Activated T-helper 2 cell treated with anti-CD3 and anti-CD28 coated beads, Interferon-gamma antibody, Interleukin-2, Interleukin-4, amounts not matched to agents 10 μg/mL and 5 μg/mL and 100 μg/mL, durations not matched to agents 14 hours and 24 hours and 36 hours (primary cell): ENCODE measurements around the gene CTNNA1. TPM values are rescaled to one million over a fixed set of nuclear protein-coding genes. Genes with fewer than 3 reads are reported as not detected.

Experiments
- DNase-seq: peaks from one replicate; pipeline ENCODE4 v3.0.0; 2021; ENCODE audit warnings: low spot score
- H3K27ac Mint-ChIP-seq: one replicate; pipeline ENCODE4 v1.8.0; 2021; ENCODE audit warnings: mixed read lengths
- H3K27me3 Mint-ChIP-seq: one replicate; pipeline ENCODE4 v1.8.0; 2021; ENCODE audit warnings: low read depth, mixed read lengths
- H3K36me3 Mint-ChIP-seq: one replicate; pipeline ENCODE4 v1.8.0; 2021; ENCODE audit warnings: low read depth, mixed read lengths
- H3K4me1 Mint-ChIP-seq: one replicate; pipeline ENCODE4 v1.8.0; 2021; ENCODE audit warnings: low read depth, mixed read lengths
- H3K4me3 Mint-ChIP-seq: one replicate; pipeline ENCODE4 v1.8.0; 2021; ENCODE audit warnings: low read depth, mild to moderate bottlenecking, moderate library complexity, mixed read lengths
- H3K9me3 Mint-ChIP-seq: one replicate; pipeline ENCODE4 v1.8.0; 2021; ENCODE audit warnings: mixed read lengths
- intact Hi-C: fragments of 100-400 bp; cut with micrococcal nuclease; formaldehyde crosslinking; loops from one replicate; pipeline ENCODE4 v1.15.1; 2023
- total RNA-seq: library from RNA; stranded (reverse); gene quantifications from 2 replicates; pipeline ENCODE4 v1.2.3, GENCODE V29; 2022

The CTNNA1 gene
- total RNA-seq, 1 donor from 2014 or later: 298 TPM

DNA sequence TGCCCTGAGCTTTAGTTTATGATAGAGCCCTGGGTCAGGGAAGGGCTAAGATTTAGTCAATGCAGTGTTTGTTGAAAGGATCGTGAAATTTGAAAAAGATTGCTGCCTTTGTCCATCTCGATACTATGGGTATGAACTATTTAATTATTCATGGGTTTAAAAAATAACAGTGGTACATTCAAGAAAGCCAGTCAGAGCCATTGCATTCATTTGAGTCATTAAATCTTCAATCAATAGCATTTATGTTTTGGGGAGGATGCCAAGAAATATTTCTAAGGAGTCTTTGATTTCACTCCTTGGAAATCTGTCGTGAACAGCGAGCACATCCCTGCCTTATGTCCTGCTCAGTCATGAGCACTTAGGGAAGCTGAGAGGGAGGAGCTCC, 176.3 kb downstream of the CTNNA1 start:
- no peak for DNase-seq
- no peaks in the 10 kb centered on the region for H3K9me3 Mint-ChIP-seq
- H3K4me1 Mint-ChIP-seq: no peaks in the 10 kb centered on the region
- intact Hi-C loops: no loop called here
- no peaks in the 10 kb centered on the region for H3K27me3 Mint-ChIP-seq
- H3K27ac Mint-ChIP-seq: no peak overlapping the region
- no peak overlapping the region for H3K4me3 Mint-ChIP-seq
- peaks cover 58% of the 10 kb centered on the region for H3K36me3 Mint-ChIP-seq

DNA sequence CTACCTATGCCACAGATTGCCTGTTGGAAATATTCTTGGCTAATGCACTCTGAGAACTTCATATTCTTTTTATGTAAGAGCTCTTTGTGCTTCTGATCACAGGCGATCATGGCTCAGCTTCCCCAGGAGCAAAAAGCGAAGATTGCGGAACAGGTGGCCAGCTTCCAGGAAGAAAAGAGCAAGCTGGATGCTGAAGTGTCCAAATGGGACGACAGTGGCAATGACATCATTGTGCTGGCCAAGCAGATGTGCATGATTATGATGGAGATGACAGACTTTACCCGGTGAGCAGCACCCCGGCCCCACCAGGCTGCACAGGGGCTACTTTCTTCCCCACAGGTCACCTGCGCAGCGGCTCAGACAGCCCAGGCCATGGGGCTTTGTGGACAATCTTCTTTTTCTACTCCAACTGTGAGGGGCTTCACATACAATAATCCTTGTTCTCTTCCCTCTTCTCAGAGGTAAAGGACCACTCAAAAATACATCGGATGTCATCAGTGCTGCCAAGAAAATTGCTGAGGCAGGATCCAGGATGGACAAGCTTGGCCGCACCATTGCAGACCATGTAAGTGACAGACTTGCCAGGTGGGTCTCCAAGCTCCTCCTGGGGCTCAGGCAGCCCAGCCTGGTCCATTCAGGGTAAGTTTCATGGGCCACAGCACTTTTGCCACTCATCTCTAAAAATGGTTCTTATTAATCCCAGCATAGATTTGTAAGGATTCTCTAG, 177.3 kb downstream of the CTNNA1 start:
- Mint-ChIP-seq H3K9me3 (no peaks in the 10 kb centered on the region), H3K4me1 (no peaks in the 10 kb centered on the region), H3K4me3 (no peak overlapping the region), H3K27me3 (no peaks in the 10 kb centered on the region), H3K36me3 (peaks cover 56% of the 10 kb centered on the region), H3K27ac (no peak overlapping the region)
- DNase-seq: no peak
- intact Hi-C loops: no loop called here

DNA sequence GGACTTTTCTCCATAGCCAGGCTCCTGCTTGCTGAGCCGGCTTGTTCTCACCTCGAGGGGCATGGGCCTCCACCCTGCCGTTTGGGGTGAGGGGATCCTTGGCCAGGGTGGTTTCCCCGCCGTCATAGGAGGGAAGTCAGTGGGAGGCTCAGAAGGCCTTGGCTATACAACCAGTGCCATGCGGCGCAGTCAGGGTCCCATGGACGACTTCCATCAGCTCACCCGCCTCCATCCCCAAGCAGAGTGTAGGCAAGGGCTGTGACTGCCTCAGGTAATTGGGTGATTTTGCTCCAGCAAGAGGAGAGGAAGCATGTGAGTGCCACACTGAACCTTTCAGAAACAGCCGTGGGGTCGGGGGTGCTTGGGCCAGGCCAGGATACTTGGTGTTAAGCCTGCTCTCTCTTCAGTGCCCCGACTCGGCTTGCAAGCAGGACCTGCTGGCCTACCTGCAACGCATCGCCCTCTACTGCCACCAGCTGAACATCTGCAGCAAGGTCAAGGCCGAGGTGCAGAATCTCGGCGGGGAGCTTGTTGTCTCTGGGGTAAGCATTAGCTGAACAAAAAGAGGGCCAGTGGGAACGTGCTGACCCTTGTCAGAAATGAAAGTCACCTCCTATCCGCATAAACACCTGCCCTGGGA, 179.1 kb downstream of the CTNNA1 start:
- Mint-ChIP-seq H3K27ac (no peak overlapping the region), H3K27me3 (no peaks in the 10 kb centered on the region), H3K4me1 (no peaks in the 10 kb centered on the region), H3K4me3 (no peak overlapping the region), H3K9me3 (no peaks in the 10 kb centered on the region), H3K36me3 (peaks cover 44% of the 10 kb centered on the region)
- intact Hi-C loops: no loop called here
- DNase-seq: no peak

DNA sequence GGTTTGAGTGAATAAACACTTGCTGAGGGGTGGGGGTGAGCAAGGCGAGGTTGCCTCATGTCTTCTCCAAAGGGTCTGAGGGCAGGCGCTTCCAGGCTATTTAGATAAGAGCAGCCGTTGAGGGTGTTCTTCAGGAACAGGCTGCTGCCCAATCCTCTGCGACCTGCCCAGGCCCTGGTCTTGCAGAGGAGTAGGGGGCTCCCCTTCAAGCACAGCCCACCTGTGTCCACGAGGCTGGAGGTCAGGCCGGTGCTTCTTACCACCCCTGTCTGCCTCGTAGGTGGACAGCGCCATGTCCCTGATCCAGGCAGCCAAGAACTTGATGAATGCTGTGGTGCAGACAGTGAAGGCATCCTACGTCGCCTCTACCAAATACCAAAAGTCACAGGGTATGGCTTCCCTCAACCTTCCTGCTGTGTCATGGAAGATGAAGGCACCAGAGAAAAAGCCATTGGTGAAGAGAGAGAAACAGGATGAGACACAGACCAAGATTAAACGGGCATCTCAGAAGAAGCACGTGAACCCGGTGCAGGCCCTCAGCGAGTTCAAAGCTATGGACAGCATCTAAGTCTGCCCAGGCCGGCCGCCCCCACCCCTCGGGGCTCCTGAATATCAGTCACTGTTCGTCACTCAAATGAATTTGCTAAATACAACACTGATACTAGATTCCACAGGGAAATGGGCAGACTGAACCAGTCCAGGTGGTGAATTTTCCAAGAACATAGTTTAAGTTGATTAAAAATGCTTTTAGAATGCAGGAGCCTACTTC, 180.5 kb downstream of the CTNNA1 start:
- intact Hi-C loops: no loop called here
- DNase-seq: no peak
- peaks cover 41% of the 10 kb centered on the region for H3K36me3 Mint-ChIP-seq
- no peaks in the 10 kb centered on the region for H3K9me3 Mint-ChIP-seq
- H3K4me3 Mint-ChIP-seq: no peak overlapping the region
- no peak overlapping the region for H3K27ac Mint-ChIP-seq
- peaks cover 1% of the 10 kb centered on the region for H3K4me1 Mint-ChIP-seq
- H3K27me3 Mint-ChIP-seq: no peaks in the 10 kb centered on the region

DNA sequence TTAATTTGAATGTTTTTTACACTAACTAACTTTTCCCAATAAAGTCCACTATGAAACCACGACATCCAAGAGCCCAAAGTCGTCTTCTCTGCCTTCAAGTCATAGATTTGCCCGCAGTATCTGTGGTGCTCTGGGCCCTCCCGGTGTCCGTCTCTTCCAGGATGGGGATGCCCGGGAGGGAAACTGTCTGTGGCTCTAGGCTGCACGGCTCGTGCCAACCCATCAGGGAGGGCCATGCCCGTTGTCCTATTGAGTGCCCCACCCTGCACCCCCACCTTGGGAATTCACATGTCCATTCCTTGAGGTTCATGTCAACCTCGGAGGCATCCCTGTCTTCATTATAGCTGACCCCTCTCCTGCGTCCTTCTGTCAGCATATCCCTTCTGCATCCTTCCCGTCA, 181.7 kb downstream of the CTNNA1 start:
- H3K27ac Mint-ChIP-seq: no peak overlapping the region
- no peak overlapping the region for H3K4me3 Mint-ChIP-seq
- no peaks in the 10 kb centered on the region for H3K27me3 Mint-ChIP-seq
- DNase-seq: no peak
- intact Hi-C loops: no loop called here
- peaks cover 2% of the 10 kb centered on the region for H3K4me1 Mint-ChIP-seq
- H3K9me3 Mint-ChIP-seq: no peaks in the 10 kb centered on the region
- peaks cover 36% of the 10 kb centered on the region for H3K36me3 Mint-ChIP-seq

DNA sequence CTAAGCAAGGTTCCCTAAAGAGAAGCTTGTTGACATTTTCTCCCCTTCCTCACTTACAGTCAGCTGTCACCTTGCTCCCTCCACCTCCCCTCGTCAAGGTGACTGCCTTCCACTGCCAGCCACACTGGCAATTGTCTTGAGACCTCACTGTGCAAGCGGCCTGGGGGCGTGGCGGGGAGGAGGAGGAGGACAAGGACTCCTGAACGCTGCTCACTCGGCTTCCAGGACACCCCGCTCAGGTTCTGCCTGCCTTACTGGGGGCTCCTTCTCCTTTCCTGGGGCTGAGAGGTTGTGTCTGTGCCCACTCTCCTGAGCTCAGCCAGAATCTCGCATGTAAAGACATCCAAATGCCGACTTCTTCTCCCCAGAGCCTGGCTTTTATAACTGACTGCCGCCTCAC, 182.2 kb downstream of the CTNNA1 start:
- DNase-seq: no peak
- Mint-ChIP-seq H3K4me3 (no peak overlapping the region), H3K9me3 (no peaks in the 10 kb centered on the region), H3K27ac (no peak overlapping the region), H3K27me3 (no peaks in the 10 kb centered on the region), H3K36me3 (peaks cover 32% of the 10 kb centered on the region), H3K4me1 (peaks cover 3% of the 10 kb centered on the region)
- intact Hi-C loops: no loop called here

DNA sequence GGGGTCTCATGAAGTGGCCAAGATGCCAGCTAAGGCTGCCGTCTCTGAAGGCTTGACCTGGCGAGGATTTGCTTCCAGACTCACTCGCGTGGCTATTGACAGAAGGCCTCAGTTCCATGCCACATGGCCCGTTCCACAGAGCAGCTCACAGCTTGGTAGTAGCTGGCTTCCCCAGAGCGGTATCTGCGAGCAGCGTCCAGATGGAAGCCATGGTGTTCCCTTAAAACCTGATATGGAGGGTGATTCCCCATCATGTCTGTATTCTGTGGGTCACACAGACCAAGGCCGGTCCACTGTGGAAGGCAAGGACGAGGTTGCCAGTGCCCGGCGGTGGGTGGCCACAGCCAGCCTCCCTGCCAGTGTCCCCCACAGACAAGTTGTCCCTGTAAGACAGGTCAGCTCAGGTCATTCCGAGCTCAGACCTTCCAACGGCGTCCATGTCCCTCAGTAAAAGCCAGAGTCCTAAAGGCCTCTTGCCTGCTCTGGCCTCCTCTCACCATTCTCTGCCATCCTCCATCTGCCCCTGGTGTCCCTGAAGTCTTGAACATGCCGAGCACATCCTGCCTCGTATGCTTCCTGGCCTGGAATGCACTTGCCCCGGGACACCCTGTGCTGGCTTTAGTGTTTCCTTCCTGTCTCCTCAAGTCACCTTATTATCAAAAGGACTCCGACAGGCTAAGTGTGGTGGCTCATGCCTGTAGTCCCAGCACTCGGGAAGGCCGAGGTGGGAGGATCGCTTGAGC, 183.2 kb downstream of the CTNNA1 start:
- Mint-ChIP-seq H3K36me3 (peaks cover 23% of the 10 kb centered on the region), H3K4me3 (no peak overlapping the region), H3K27ac (no peak overlapping the region), H3K9me3 (no peaks in the 10 kb centered on the region), H3K27me3 (no peaks in the 10 kb centered on the region), H3K4me1 (peaks cover 10% of the 10 kb centered on the region)
- intact Hi-C loops: no loop called here
- no peak for DNase-seq

DNA sequence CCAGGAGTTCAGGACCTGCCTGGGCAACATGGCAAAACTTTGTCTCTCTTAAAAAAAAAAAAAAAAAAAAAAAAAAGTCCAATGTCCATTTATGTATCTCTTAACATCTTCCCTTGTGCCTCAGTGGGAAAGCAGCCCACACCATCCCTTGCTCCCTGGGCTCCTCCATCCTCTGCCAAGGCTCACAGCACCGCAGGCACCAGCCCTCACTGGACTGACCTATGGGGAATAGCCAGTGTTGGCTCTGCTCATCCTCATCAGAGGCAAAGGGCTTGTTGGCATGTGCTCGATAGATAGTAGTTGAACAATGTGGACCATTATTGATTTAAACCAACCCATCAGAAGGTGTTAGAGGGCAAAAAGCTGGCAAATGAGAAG, 183.7 kb downstream of the CTNNA1 start:
- Mint-ChIP-seq H3K4me1 (peaks cover 10% of the 10 kb centered on the region), H3K36me3 (peaks cover 18% of the 10 kb centered on the region), H3K9me3 (no peaks in the 10 kb centered on the region), H3K27ac (no peak overlapping the region), H3K27me3 (no peaks in the 10 kb centered on the region), H3K4me3 (no peak overlapping the region)
- intact Hi-C loops: no loop called here
- DNase-seq: no peak

DNA sequence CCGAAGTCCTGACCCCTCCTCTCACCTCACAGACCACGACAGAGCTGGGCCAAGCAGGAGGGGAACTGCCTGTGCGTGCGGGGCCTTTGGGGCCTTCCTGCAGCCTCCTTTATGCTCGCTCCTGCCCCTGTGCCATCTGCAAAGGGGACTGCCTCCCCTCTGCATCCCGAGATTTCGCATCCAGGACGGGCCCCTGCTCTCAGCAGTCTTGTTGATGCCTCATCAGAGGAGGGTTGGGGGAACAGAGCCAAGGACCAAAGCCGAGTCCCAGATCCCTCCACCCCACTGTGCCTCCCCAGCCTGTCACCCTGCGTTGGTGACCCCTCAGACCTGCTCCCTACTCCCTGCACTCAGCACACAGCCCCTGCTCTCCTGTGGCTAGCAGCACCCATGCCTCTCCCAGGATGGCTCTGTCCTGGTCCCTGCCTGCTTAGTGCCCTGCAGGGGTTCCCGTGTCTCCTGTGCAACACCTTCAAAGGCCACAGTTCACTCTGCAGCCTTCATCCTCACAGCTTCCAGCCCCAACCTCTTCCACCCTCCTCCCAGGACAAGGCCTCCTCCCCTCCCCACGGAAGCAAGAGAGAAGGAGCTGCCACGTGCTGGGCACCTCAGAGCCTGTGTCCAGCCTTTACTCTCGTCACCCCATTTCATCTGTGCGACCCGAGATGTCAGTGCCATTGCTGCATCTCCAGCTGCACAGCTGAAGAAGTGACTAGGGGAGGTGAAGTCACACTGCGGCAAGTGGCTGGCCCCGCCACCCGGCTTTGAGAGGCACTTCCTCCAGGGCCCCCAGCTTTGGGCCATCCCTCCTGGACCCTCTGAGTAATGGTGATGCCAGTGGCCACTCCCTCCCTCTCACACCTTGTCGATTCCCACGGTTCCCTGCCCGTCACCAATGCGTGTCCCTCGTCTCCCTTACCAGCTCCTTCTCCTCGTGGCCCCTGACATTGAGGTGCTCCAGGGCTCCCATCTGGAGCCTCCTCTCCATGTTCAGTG, 184.5 kb downstream of the CTNNA1 start:
- Mint-ChIP-seq H3K27me3 (no peaks in the 10 kb centered on the region), H3K36me3 (peaks cover 13% of the 10 kb centered on the region), H3K4me1 (peaks cover 10% of the 10 kb centered on the region), H3K27ac (no peak overlapping the region), H3K4me3 (no peak overlapping the region), H3K9me3 (no peaks in the 10 kb centered on the region)
- no peak for DNase-seq
- intact Hi-C loops: no loop called here

DNA sequence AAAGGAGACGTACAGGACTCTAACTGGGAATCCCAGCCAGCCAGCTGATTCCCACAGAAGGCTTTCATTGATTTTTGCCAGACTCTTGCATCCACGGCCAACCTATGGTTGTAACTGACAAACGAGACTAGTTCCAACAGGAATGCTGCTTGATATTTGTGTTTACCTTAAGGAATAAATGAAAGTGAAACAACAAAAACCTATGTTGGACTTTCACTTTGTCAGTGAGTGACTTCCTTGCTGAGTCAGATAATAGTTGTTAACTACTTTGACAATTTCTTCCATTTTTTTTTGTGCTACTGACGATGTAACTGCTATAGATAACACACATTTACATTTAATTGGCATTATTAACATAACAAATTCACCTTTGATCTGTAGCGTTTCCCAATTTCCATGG, 185.3 kb downstream of the CTNNA1 start:
- no peak overlapping the region for H3K4me3 Mint-ChIP-seq

DNA sequence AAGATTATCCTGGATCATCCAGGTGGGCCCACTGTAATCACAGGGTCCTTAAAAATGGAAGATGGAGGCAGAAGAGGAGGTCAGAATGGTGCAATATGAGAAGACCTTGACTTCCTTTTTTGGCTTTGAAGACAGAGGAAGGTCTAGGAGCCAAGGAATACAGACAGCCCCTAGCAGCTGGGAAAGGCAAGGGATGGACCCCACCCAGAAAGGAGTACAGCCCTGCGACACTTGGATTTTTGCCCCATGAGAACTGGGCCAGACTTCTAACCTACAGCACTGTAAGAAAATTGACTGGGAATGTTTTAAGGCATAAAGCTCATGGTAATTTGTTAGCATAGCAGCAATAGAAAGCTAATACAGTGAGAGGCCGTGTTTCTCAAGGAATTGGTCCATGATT, 188.8 kb downstream of the CTNNA1 start:
- no peaks in the 10 kb centered on the region for H3K9me3 Mint-ChIP-seq
- DNase-seq: no peak
- no peaks in the 10 kb centered on the region for H3K36me3 Mint-ChIP-seq
- no peak overlapping the region for H3K4me3 Mint-ChIP-seq
- intact Hi-C loops: no loop called here
- no peak overlapping the region for H3K27ac Mint-ChIP-seq
- peaks cover 10% of the 10 kb centered on the region for H3K4me1 Mint-ChIP-seq
- no peaks in the 10 kb centered on the region for H3K27me3 Mint-ChIP-seq

More for the DNA sequence above, 185.3 kb downstream of the CTNNA1 start:
- Mint-ChIP-seq H3K9me3 (no peaks in the 10 kb centered on the region), H3K27me3 (no peaks in the 10 kb centered on the region), H3K27ac (no peak overlapping the region), H3K36me3 (peaks cover 6% of the 10 kb centered on the region), H3K4me1 (peaks cover 10% of the 10 kb centered on the region)
- intact Hi-C loops: no loop called here
- no peak for DNase-seq

DNA sequence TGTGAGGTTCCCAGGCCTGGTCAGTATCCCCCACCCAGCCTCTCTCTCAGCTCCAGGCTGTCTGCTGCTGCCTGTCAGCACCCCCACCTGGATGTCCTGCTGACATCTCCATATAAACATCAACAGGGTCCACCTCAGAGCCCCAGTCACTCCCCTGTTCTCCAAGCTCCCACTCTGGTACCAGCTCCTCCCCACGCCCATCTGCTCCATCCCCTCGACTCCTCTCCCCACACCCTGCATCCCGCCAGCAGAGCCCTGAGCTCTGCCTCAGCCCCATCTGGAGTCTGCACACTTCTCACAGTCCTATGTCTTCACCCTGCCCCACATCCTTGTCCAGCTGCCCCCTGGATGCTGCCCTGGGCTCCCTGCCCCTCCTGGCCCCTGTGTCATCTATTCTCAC, 189.6 kb downstream of the CTNNA1 start:
- Mint-ChIP-seq H3K4me3 (no peak overlapping the region), H3K4me1 (peaks cover 10% of the 10 kb centered on the region), H3K36me3 (no peaks in the 10 kb centered on the region), H3K9me3 (no peaks in the 10 kb centered on the region), H3K27ac (no peak overlapping the region), H3K27me3 (no peaks in the 10 kb centered on the region)
- intact Hi-C loops: no loop called here
- DNase-seq: no peak
